Epithelial cell of esophagus (primary cell): ENCODE results near the gene WDR93.
A peak's percentile ranks its signal among the peaks of the same experiment; 100 is the strongest.
"Not testable (repeated sequence)": the region's sequence is repeated elsewhere in the genome, so short reads cannot be mapped to it uniquely, and the experiment has no call there.

Experiments used
- DNase-seq: peaks from one replicate; pipeline ENCODE4 v3.0.0; 2010; ENCODE audit warnings: low read depth
- H3K4me3 ChIP-seq: 2 replicates; pipeline ENCODE4 v1.5.1; 2011; ENCODE audit warnings: mild to moderate bottlenecking, low read length, control low read depth
- CTCF ChIP-seq: IDR thresholded peaks from 2 replicates; pipeline ENCODE4 v1.5.1; 2011; ENCODE audit warnings: low read depth, mild to moderate bottlenecking, low read length, control low read depth, inconsistent platforms; ENCODE audit not compliant: insufficient read depth; ENCODE audit errors: missing control alignments

The WDR93 gene

GRCh38 chr15:89685995-89686394 is 4.6 kb upstream of the WDR93 start:
- no peak for TF ChIP-seq CTCF
- DNase-seq = no peak
- no peak overlapping the region for H3K4me3 ChIP-seq

GRCh38 chr15:89686522-89686921 is 4.1 kb upstream of the WDR93 start:
- TF ChIP-seq CTCF = no peak
- no peak overlapping the region for H3K4me3 ChIP-seq
- DNase-seq = no peak

GRCh38 chr15:89689930-89690275 is 708 bp upstream of the WDR93 start:
- DNase-seq = not testable (repeated sequence)
- peak overlapping the region; percentile 85 for H3K4me3 ChIP-seq

GRCh38 chr15:89693091-89693490 is 2.5 kb downstream of the WDR93 start:
- DNase-seq = no peak
- no peak overlapping the region for H3K4me3 ChIP-seq
- no peak for TF ChIP-seq CTCF

- peak; percentile 24 for DNase-seq
- no peak overlapping the region for H3K4me3 ChIP-seq
- no peak for TF ChIP-seq CTCF
These were observed 3.1 kb downstream of the WDR93 start for GRCh38 chr15:89693696-89694095.

GRCh38 chr15:89695198-89695597 is 4.6 kb downstream of the WDR93 start:
- no peak for TF ChIP-seq CTCF
- no peak for DNase-seq
- no peak overlapping the region for H3K4me3 ChIP-seq

- no peak for TF ChIP-seq CTCF
- no peak overlapping the region for H3K4me3 ChIP-seq
- no peak for DNase-seq
These were observed 13.8 kb downstream of the WDR93 start for GRCh38 chr15:89704411-89704810.

GRCh38 chr15:89707577-89707976 is 17.0 kb downstream of the WDR93 start:
- DNase-seq = peak; percentile 24
- no peak overlapping the region for H3K4me3 ChIP-seq
- TF ChIP-seq CTCF = no peak
